DOHH2 (cell line): Measurements from ENCODE around the gene ZNF865.
A peak's percentile ranks its signal among the peaks of the same experiment; 100 is the strongest.

Source experiments
- H3F3A ChIP-seq: fragments of 200-600 bp; sonication (generic), shearing (Covaris generic); 2 replicates; pipeline ENCODE4 v1.6.0; 2016; ENCODE audit warnings: antibody characterized with exemption, mild to moderate bottlenecking; ENCODE audit not compliant: control insufficient read depth, insufficient read depth
- H3K27ac ChIP-seq: fragments of 200-600 bp; sonication (generic); 2 replicates; pipeline ENCODE4 v1.5.1; 2014; ENCODE audit warnings: low read depth, mild to moderate bottlenecking, low read length, moderate library complexity
- H3K27me3 ChIP-seq: fragments of 200-600 bp; sonication (generic); 2 replicates; pipeline ENCODE4 v1.6.1; 2014; ENCODE audit warnings: mild to moderate bottlenecking, low read length, mixed read lengths; ENCODE audit not compliant: control insufficient read depth
- H3K36me3 ChIP-seq: fragments of 200-600 bp; sonication (generic); 2 replicates; pipeline ENCODE4 v1.6.1; 2014; ENCODE audit warnings: mild to moderate bottlenecking, low read length, moderate library complexity, mixed read lengths; ENCODE audit not compliant: control insufficient read depth
- H3K4me1 ChIP-seq: fragments of 200-600 bp; sonication (generic); 2 replicates; pipeline ENCODE4 v1.6.1; 2014; ENCODE audit warnings: mild to moderate bottlenecking, low read length, mixed read lengths; ENCODE audit not compliant: control insufficient read depth
- H3K4me2 ChIP-seq: fragments of 200-600 bp; sonication (generic); 2 replicates; pipeline ENCODE4 v1.6.0; 2014; ENCODE audit warnings: mild to moderate bottlenecking, low read length, moderate library complexity
- H3K4me3 ChIP-seq: fragments of 200-600 bp; sonication (generic); 2 replicates; pipeline ENCODE4 v1.5.1; 2014; ENCODE audit warnings: mild to moderate bottlenecking, low read length, mixed read lengths
- H3K79me2 ChIP-seq: fragments of 200-600 bp; sonication (generic); 2 replicates; pipeline ENCODE4 v1.6.1; 2014; ENCODE audit warnings: mild to moderate bottlenecking, low read length, mixed read lengths; ENCODE audit not compliant: control insufficient read depth
- H3K9me2 ChIP-seq: fragments of 200-600 bp; sonication (generic); replicated peaks from 2 replicates; pipeline ENCODE4 v1.6.1; 2014; ENCODE audit warnings: mild to moderate bottlenecking, low read length, mixed read lengths; ENCODE audit not compliant: control insufficient read depth
- H3K9me3 ChIP-seq: fragments of 200-600 bp; sonication (generic); 2 replicates; pipeline ENCODE4 v1.6.1; 2014; ENCODE audit warnings: antibody characterized with exemption, low read length, mixed read lengths; ENCODE audit not compliant: control insufficient read depth, insufficient read depth
- H4K20me1 ChIP-seq: fragments of 200-600 bp; sonication (generic); 2 replicates; pipeline ENCODE4 v1.6.0; 2014; ENCODE audit warnings: low read depth, mild to moderate bottlenecking, antibody characterized with exemption, low read length, moderate library complexity; ENCODE audit not compliant: control insufficient read depth, insufficient read depth
- EZH2phosphoT487 ChIP-seq: fragments of 200-600 bp; sonication (generic); IDR thresholded peaks from 2 replicates; pipeline ENCODE4 v1.6.1; 2017; ENCODE audit warnings: borderline replicate concordance, mild to moderate bottlenecking, antibody characterized with exemption, low read length, moderate library complexity, mixed read lengths
- TF ChIP-seq, protein P1 (sequence below): fragments of 200-600 bp; sonication (generic); IDR thresholded peaks from one replicate; pipeline ENCODE4 v1.5.1; 2014; ENCODE audit warnings: antibody characterized with exemption, mild to moderate bottlenecking, low read depth, low read length; ENCODE audit not compliant: poor library complexity, severe bottlenecking

ZNF865 gene

DNA sequence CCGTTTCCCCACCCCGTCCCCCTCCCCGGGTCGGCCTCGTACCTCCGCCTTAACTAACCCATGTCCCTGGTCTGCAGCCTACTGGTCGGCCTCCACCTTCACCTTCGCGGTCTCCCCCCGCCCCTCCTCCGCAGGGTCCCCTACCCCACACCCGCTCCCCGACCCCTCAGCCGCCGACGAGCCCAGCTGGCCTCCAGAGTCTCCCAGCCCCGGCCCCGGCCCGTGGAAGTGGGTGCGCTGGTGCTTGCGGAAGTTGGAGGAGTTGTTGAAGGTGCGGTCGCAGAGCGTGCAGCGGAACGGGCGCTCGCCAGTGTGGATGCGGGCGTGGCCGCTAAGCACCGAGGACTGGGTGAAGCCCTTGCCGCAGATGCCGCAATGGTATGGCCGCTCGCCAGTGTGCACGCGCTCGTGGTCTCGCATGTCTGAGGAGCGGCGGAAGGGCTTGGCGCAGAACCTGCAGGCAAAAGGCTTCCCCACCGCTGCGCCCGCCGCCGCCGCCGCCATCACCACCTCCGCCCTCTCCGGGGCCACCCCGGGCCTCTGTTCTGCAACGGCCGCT lies 16.3 kb downstream of the ZNF865 start:
- peaks cover 11% of the 10 kb centered on the region for H3F3A ChIP-seq
- H4K20me1 ChIP-seq, result peaks cover 4% of the 10 kb centered on the region; the same call in 1 of the 2 replicates
- H3K9me2 ChIP-seq, result no peaks in the 10 kb centered on the region
- H3K79me2 ChIP-seq, result no peaks in the 10 kb centered on the region
- H3K4me2 ChIP-seq, result no peak overlapping the region
- no peak overlapping the region for H3K4me3 ChIP-seq
- no peaks in the 10 kb centered on the region for H3K9me3 ChIP-seq
- peaks cover 8% of the 10 kb centered on the region; the same call in 1 of the 2 replicates for H3K36me3 ChIP-seq
- peaks cover 14% of the 10 kb centered on the region for H3K4me1 ChIP-seq
- no peaks in the 10 kb centered on the region for H3K27me3 ChIP-seq
- no peak overlapping the region for H3K27ac ChIP-seq
- TF ChIP-seq, protein P1, sequence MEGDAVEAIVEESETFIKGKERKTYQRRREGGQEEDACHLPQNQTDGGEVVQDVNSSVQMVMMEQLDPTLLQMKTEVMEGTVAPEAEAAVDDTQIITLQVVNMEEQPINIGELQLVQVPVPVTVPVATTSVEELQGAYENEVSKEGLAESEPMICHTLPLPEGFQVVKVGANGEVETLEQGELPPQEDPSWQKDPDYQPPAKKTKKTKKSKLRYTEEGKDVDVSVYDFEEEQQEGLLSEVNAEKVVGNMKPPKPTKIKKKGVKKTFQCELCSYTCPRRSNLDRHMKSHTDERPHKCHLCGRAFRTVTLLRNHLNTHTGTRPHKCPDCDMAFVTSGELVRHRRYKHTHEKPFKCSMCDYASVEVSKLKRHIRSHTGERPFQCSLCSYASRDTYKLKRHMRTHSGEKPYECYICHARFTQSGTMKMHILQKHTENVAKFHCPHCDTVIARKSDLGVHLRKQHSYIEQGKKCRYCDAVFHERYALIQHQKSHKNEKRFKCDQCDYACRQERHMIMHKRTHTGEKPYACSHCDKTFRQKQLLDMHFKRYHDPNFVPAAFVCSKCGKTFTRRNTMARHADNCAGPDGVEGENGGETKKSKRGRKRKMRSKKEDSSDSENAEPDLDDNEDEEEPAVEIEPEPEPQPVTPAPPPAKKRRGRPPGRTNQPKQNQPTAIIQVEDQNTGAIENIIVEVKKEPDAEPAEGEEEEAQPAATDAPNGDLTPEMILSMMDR, result no peak
- TF ChIP-seq EZH2phosphoT487, result no peak

DNA sequence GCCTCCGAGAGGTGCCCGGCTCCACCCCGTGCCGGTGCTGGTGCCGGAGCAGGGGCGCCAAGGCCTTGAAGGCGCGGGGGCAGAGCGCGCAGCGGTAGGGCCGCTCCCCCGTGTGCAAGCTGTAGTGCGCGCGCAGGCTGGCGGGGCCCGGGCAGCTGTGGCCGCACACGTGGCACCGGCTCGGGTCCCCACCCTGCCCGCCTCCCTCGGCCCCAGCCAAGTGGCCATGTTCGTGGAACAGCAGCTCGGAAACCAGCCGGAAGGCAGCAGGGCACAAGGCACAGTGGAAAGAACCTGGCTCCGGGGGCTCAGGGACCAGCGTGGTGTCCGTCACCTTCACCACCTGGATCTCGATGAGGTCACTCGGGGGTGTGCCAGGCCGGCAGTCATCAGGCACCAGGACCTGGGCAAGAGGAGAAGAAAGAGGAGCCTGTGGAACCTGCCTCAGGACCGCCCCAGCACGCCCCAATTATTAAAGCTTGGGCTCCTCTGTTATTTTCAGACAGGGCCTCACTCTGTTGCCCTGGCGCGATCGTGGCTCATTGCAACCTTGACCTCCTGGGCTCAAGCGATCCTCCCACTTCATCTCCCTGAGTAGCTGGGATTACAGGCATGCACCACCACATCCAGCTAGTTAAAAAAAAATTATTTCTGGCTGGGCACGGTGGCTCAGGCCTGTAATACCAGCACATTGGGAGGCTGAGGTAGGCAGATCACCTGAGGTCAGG lies 17.0 kb downstream of the ZNF865 start:
- Histone ChIP-seq H3K4me1 (peaks cover 14% of the 10 kb centered on the region), H3K27ac (no peak overlapping the region), H3K79me2 (no peaks in the 10 kb centered on the region), H3K4me2 (no peak overlapping the region), H3K27me3 (no peaks in the 10 kb centered on the region), H3K9me2 (no peaks in the 10 kb centered on the region), H3K4me3 (no peak overlapping the region), H3K36me3 (peaks cover 5% of the 10 kb centered on the region; the same call in 1 of the 2 replicates), H3K9me3 (no peaks in the 10 kb centered on the region), H4K20me1 (peaks cover 4% of the 10 kb centered on the region; the same call in 1 of the 2 replicates), H3F3A (peaks cover 11% of the 10 kb centered on the region)
- TF ChIP-seq, protein P1, result no peak
- no peak for TF ChIP-seq EZH2phosphoT487

DNA sequence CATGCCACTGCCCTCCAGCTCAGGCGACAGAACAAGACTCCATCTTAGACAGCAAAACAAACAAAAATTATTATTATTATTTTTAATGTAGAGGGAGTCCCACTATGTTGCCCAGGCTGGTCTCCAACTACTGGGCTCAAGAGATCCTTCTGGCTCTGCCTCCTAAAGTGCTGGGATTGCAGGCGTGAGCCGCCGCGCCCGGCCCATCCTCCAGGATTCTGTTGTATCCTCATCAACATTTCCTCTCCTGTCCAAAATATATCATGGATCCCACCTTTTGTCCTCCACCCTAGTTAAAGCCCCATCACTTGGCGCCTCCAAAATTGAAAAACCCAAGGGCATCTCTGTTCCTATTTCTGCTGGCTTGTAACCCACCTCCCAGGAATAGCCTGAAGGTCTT lies 17.7 kb downstream of the ZNF865 start:
- H3F3A ChIP-seq, result peaks cover 11% of the 10 kb centered on the region
- H3K9me2 ChIP-seq, result no peaks in the 10 kb centered on the region
- H3K36me3 ChIP-seq, result no peaks in the 10 kb centered on the region
- H3K79me2 ChIP-seq, result no peaks in the 10 kb centered on the region
- H3K27ac ChIP-seq, result no peak overlapping the region
- TF ChIP-seq, protein P1, result no peak
- TF ChIP-seq EZH2phosphoT487, result no peak
- H3K27me3 ChIP-seq, result no peaks in the 10 kb centered on the region
- peak overlapping the region; percentile 14; the same call in 1 of the 2 replicates for H3K4me2 ChIP-seq
- H3K9me3 ChIP-seq, result no peaks in the 10 kb centered on the region
- H3K4me3 ChIP-seq, result no peak overlapping the region
- H3K4me1 ChIP-seq, result peaks cover 14% of the 10 kb centered on the region
- peaks cover 4% of the 10 kb centered on the region; the same call in 1 of the 2 replicates for H4K20me1 ChIP-seq
